B cell (primary cell): ENCODE results near the gene TSPAN19. TPM values are rescaled to one million over a fixed set of nuclear protein-coding genes. Genes with fewer than 3 reads are reported as not detected.

Experiments used
- ATAC-seq: fragments of 200-7000 bp; cut with Tn5 transposase; one replicate; pipeline ENCODE4 v1.10.0; 2021; ENCODE audit warnings: low read depth, mild to moderate bottlenecking, moderate number of reproducible peaks, moderate library complexity
- CTCF ChIA-PET: fragments of 350-600 bp; sonication (Branson Sonifier 250); formaldehyde crosslinking; loops from one replicate; lab custom pipeline; 2021; ENCODE audit warnings: antibody characterized with exemption, inconsistent platforms; lab: Charles Lee
- POLR2A ChIA-PET: fragments of 350-600 bp; sonication (Branson Sonifier 250); formaldehyde crosslinking; loops from one replicate; lab custom pipeline; 2021; ENCODE audit warnings: antibody characterized with exemption; lab: Charles Lee
- DNase-seq: peaks from one replicate; pipeline ENCODE4 v3.0.0; 2013
- H2AFZ ChIP-seq: 2 replicates; pipeline ENCODE4 v1.6.1; 2012; ENCODE audit warnings: mild to moderate bottlenecking, low read depth, low read length; ENCODE audit not compliant: insufficient read depth, poor library complexity, severe bottlenecking
- H3K27ac ChIP-seq, 2 donors: 1 replicate in 1 of 2; 2 replicates in 1 of 2; pipeline ENCODE4 v1.5.1; 2012 to 2013; ENCODE audit warnings: low read length in 2 of 2, mild to moderate bottlenecking in 2 of 2, moderate library complexity in 1 of 2
- H3K27me3 ChIP-seq, 4 experiments: fragments of 200-600 bp in 1 of 4; sonication (generic) in 1 of 4; replicated peaks in 1 of 4; 1 replicate in 2 of 4; 2 replicates in 2 of 4; pipeline versions ENCODE4 v1.6.1 to v1.7.0; 2013 to 2016; ENCODE audit warnings: low read length in 3 of 4, mild to moderate bottlenecking in 2 of 4, mixed read lengths in 1 of 4, moderate library complexity in 1 of 4; ENCODE audit not compliant: insufficient read depth in 4 of 4, control insufficient read depth in 3 of 4; ENCODE audit errors: control extremely low read depth in 1 of 4
- H3K36me3 ChIP-seq, 2 experiments: replicated peaks in 1 of 2; 1 replicate in 1 of 2; 2 replicates in 1 of 2; pipeline versions ENCODE4 v1.6.1 to v1.7.1; 2013; ENCODE audit warnings: low read length in 1 of 2; ENCODE audit not compliant: insufficient read depth in 2 of 2, control insufficient read depth in 1 of 2; ENCODE audit errors: control extremely low read depth in 1 of 2, extremely low read depth in 1 of 2
- H3K4me1 ChIP-seq, 2 donors: fragments of 200-600 bp in 1 of 2; sonication (generic) in 1 of 2; 1 replicate in 1 of 2; 2 replicates in 1 of 2; pipeline versions ENCODE4 v1.5.1 to v1.6.1; 2013 to 2017; ENCODE audit warnings: low read length in 2 of 2; ENCODE audit not compliant: control insufficient read depth in 2 of 2, insufficient read depth in 2 of 2
- H3K4me2 ChIP-seq: replicated peaks from 2 replicates; pipeline ENCODE3; 2012; ENCODE audit warnings: mild to moderate bottlenecking, low read depth, low read length; ENCODE audit not compliant: poor library complexity, severe bottlenecking
- H3K4me3 ChIP-seq, 5 experiments: fragments of 200-600 bp in 1 of 5; sonication (generic) in 1 of 5; 1 replicate in 3 of 5; 2 replicates in 2 of 5; pipeline versions ENCODE4 v1.5.1 to v1.7.0; 2011 to 2016; ENCODE audit warnings: low read length in 4 of 5, mild to moderate bottlenecking in 4 of 5, low read depth in 2 of 5, control low read depth in 1 of 5, moderate library complexity in 1 of 5; ENCODE audit not compliant: insufficient read depth in 1 of 5; ENCODE audit errors: control extremely low read depth in 1 of 5, extremely low read depth in 1 of 5
- H3K79me2 ChIP-seq: fragments of 200-600 bp; sonication (generic); one replicate; pipeline ENCODE4 v1.6.0; 2016; ENCODE audit warnings: low read length; ENCODE audit not compliant: control insufficient read depth, insufficient read depth
- H3K9ac ChIP-seq: fragments of 200-600 bp; sonication (generic); 2 replicates; pipeline ENCODE4 v1.6.1; 2017; ENCODE audit warnings: mild to moderate bottlenecking, low read length, moderate library complexity
- H3K9me3 ChIP-seq, 3 donors: one replicate each; pipeline versions ENCODE4 v1.6.1 to v1.7.1; 2013; ENCODE audit warnings: low read length in 2 of 3; ENCODE audit not compliant: control insufficient read depth in 2 of 3, insufficient read depth in 1 of 3; ENCODE audit errors: control extremely low read depth in 1 of 3
- H4K20me1 ChIP-seq: 2 replicates; pipeline ENCODE4 v1.6.0; 2012; ENCODE audit warnings: mild to moderate bottlenecking, low read length; ENCODE audit not compliant: insufficient read depth, control insufficient read depth, poor library complexity, severe bottlenecking
- H3K27ac Mint-ChIP-seq: one replicate; pipeline ENCODE4 v1.8.0; 2021; ENCODE audit warnings: mixed read lengths
- H3K27me3 Mint-ChIP-seq: one replicate; pipeline ENCODE4 v1.8.0; 2021; ENCODE audit warnings: mixed read lengths
- H3K4me1 Mint-ChIP-seq: one replicate; pipeline ENCODE4 v1.8.0; 2021; ENCODE audit warnings: mixed read lengths
- H3K4me3 Mint-ChIP-seq: one replicate; pipeline ENCODE4 v1.8.0; 2021; ENCODE audit warnings: mixed read lengths
- H3K9me3 Mint-ChIP-seq: one replicate; pipeline ENCODE4 v1.8.0; 2022; ENCODE audit warnings: mixed read lengths; ENCODE audit not compliant: insufficient read depth
- EZH2 ChIP-seq: IDR thresholded peaks from 2 replicates; pipeline ENCODE4 v1.6.1; 2012; ENCODE audit warnings: borderline replicate concordance, low read depth, mild to moderate bottlenecking, moderate library complexity, low read length; ENCODE audit not compliant: insufficient read depth, poor library complexity, severe bottlenecking
- WGBS: methylation state at CpG from one replicate; pipeline ENCODE4 v1.1.5; 2013; ENCODE audit warnings: missing lambda C conversion rate; ENCODE audit not compliant: insufficient coverage; 5-methylcytosine and 5-hydroxymethylcytosine counted together
- intact Hi-C: fragments of 100-400 bp; cut with micrococcal nuclease; formaldehyde crosslinking; loops from one replicate; pipeline ENCODE4 v1.10.0; 2022
- polyA plus RNA-seq: library from polyadenylated mRNA; depleted of rRNA; stranded (reverse); fragments of >200 nt; gene quantifications from 2 replicates; pipeline ENCODE4 v1.2.3, GENCODE V29; 2012
- total RNA-seq, 2 donors: library from RNA; stranded (reverse); fragments of 120-200 nt in 1 of 2; gene quantifications; 1 replicate in 1 of 2; 2 replicates in 1 of 2; pipeline versions ENCODE4 v1.2.3 to v1.2.4, GENCODE V29; 2013 to 2022
- TF ChIP-seq, protein P1 (sequence below): fragments of 200-600 bp; IDR thresholded peaks from one replicate; pipeline ENCODE4 v1.8.0; 2022; ENCODE audit warnings: antibody characterized with exemption, mild to moderate bottlenecking

The TSPAN19 gene
- total and polyA plus RNA-seq, 2 donors (not counting 1 experiment from before 2014, with no cell fraction given): not detected

DNA sequence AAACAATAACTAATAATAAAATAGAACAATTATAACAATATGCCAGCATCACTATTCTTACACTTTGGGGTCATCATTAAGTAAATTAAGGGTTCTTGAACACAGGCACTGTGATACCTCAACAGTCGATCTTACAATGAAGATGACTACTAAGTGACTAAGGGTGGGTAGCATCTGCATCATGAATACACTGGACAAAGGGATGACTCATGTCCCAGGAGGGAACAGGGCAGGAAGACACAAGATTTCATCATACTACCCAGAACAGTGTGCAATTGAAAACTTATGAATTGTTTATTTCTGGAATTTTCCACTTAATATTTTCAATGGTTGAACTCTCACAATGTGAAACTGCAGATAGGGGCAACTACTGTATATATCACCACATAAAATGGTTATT lies 19.7 kb downstream of the TSPAN19 start:
- Histone ChIP-seq H3K4me3 (no peak overlapping the region), H3K79me2 (no peaks in the 10 kb centered on the region), H3K9ac (no peak overlapping the region), H3K4me1 (no peaks in the 10 kb centered on the region), H4K20me1 (no peaks in the 10 kb centered on the region), H3K9me3 (no peaks in the 10 kb centered on the region), H3K27ac (no peak overlapping the region), H2AFZ (no peak overlapping the region), H3K4me2 (no peak overlapping the region), H3K27me3 (no peaks in the 10 kb centered on the region), H3K36me3 (no peaks in the 10 kb centered on the region)
- H3K9me3 Mint-ChIP-seq: no peaks in the 10 kb centered on the region
- CTCF ChIA-PET: no interaction called here
- no CpG with 5 or more reads among the region's 1 CpG for WGBS
- intact Hi-C loops: no loop called here
- ATAC-seq: no peak
- no peak overlapping the region for H3K27ac Mint-ChIP-seq
- no peaks in the 10 kb centered on the region for H3K27me3 Mint-ChIP-seq
- DNase-seq: no peak
- POLR2A ChIA-PET: no interaction called here
- H3K4me3 Mint-ChIP-seq: no peak overlapping the region
- TF ChIP-seq, protein P1, sequence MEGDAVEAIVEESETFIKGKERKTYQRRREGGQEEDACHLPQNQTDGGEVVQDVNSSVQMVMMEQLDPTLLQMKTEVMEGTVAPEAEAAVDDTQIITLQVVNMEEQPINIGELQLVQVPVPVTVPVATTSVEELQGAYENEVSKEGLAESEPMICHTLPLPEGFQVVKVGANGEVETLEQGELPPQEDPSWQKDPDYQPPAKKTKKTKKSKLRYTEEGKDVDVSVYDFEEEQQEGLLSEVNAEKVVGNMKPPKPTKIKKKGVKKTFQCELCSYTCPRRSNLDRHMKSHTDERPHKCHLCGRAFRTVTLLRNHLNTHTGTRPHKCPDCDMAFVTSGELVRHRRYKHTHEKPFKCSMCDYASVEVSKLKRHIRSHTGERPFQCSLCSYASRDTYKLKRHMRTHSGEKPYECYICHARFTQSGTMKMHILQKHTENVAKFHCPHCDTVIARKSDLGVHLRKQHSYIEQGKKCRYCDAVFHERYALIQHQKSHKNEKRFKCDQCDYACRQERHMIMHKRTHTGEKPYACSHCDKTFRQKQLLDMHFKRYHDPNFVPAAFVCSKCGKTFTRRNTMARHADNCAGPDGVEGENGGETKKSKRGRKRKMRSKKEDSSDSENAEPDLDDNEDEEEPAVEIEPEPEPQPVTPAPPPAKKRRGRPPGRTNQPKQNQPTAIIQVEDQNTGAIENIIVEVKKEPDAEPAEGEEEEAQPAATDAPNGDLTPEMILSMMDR: no peak
- TF ChIP-seq EZH2: no peak
- H3K4me1 Mint-ChIP-seq: no peaks in the 10 kb centered on the region

DNA sequence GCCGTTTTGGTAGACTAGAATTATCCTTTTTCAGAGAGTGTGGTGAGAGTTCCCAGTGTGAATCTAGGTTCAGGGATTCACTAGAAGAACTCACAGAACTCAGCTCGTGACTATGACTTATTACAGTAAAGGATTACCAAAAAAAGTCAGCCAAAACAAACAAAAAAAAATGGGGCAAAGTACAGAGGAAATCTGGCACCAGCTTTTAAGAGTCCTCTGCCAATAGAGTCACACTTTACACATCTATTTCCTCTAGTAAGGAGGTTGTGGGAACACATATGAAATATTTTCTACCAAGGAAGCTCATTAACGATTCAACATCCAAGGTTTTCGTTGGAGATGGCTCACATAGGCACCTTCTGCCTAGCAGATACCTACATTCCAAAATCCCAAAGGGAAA lies 28.2 kb downstream of the TSPAN19 start:
- POLR2A ChIA-PET: no interaction called here
- H3K79me2 ChIP-seq: no peaks in the 10 kb centered on the region
- H3K27me3 ChIP-seq: no peaks in the 10 kb centered on the region
- H2AFZ ChIP-seq: no peak overlapping the region
- Mint-ChIP-seq H3K27me3 (no peaks in the 10 kb centered on the region), H3K27ac (no peak overlapping the region), H3K4me3 (no peak overlapping the region), H3K4me1 (no peaks in the 10 kb centered on the region), H3K9me3 (no peaks in the 10 kb centered on the region)
- ATAC-seq (no peak), DNase-seq (no peak)
- H4K20me1 ChIP-seq: no peaks in the 10 kb centered on the region
- no peak overlapping the region for H3K27ac ChIP-seq
- H3K36me3 ChIP-seq: no peaks in the 10 kb centered on the region
- no peak overlapping the region for H3K9ac ChIP-seq
- intact Hi-C loops: no loop called here
- no CpG with 5 or more reads among the region's 4 CpGs for WGBS
- TF ChIP-seq EZH2: no peak
- TF ChIP-seq, protein P1: no peak
- CTCF ChIA-PET: no interaction called here
- H3K9me3 ChIP-seq: no peaks in the 10 kb centered on the region
- no peak overlapping the region for H3K4me2 ChIP-seq
- no peaks in the 10 kb centered on the region for H3K4me1 ChIP-seq
- no peak overlapping the region for H3K4me3 ChIP-seq
